Keratinocyte (primary cell): ENCODE results near the gene RSPRY1.

ENCODE experiments used
- CTCF ChIP-seq, 3 experiments: IDR thresholded peaks in 1 of 3; conservative IDR thresholded peaks in 1 of 3; optimal IDR thresholded peaks in 1 of 3; 2 replicates in 2 of 3; 3 replicates in 1 of 3; pipeline versions ENCODE3 to v1.5.1; 2011; ENCODE audit warnings: low read length in 3 of 3, mild to moderate bottlenecking in 3 of 3, moderate library complexity in 2 of 3, control low read depth in 1 of 3, inconsistent platforms in 1 of 3; ENCODE audit not compliant: insufficient read depth in 2 of 3; ENCODE audit errors: extremely low read depth in 1 of 3
- EZH2 ChIP-seq: IDR thresholded peaks from one replicate; pipeline ENCODE4 v1.6.1; 2012; ENCODE audit warnings: inconsistent platforms, mild to moderate bottlenecking, low read length, moderate library complexity

- TF ChIP-seq CTCF (optimal IDR thresholded peaks at IDR 0.05 in 1 of 3, IDR thresholded peaks at IDR 0.05 in 1 of 3, conservative IDR thresholded peaks at IDR 0.05 in 1 of 3; ENCODE audit: extremely low read depth in 1 of 3, insufficient read depth in 2 of 3, low read length in 3 of 3) (no peak), EZH2 (no peak)
These were observed 36.9 kb downstream of the RSPRY1 start for GRCh38 chr16:57223057-57223456.
